Measurements from ENCODE around the gene KSR2.

The KSR2 gene

GRCh38 chr12:117606945-117607344, 361.8 kb downstream of the KSR2 start:
- in situ Hi-C loops (cut with HindIII; ENCODE audit: low sequenced_read_pairs) = no loop called here
- TF ChIP-seq CTCF (IDR thresholded peaks at IDR 0.05; ENCODE audit: low read depth, low read length) = no peak
- H3K4me3 ChIP-seq (ENCODE audit: low read depth, low read length) = no peak overlapping the region
- no peak for DNase-seq (ENCODE audit: low read depth, low spot score)

- DNase-seq (ENCODE audit: low read depth, low spot score) = no peak
- TF ChIP-seq CTCF (IDR thresholded peaks at IDR 0.05; ENCODE audit: low read depth, low read length) = no peak
- in situ Hi-C loops (cut with HindIII; ENCODE audit: low sequenced_read_pairs) = no loop called here
- no peak overlapping the region for H3K4me3 ChIP-seq (ENCODE audit: low read depth, low read length)
Measured at GRCh38 chr12:117606024-117606423, 362.8 kb downstream of the KSR2 start.

GRCh38 chr12:117603316-117604113, 365.3 kb downstream of the KSR2 start:
- no peak for TF ChIP-seq CTCF (IDR thresholded peaks at IDR 0.05; ENCODE audit: low read depth, low read length)
- no peak overlapping the region for H3K4me3 ChIP-seq (ENCODE audit: low read depth, low read length)
- DNase-seq (ENCODE audit: low read depth, low spot score) = no peak
- in situ Hi-C loops (cut with HindIII; ENCODE audit: low sequenced_read_pairs) = no loop called here

- no peak for DNase-seq (ENCODE audit: low read depth, low spot score)
- no peak overlapping the region for H3K4me3 ChIP-seq (ENCODE audit: low read depth, low read length)
- no peak for TF ChIP-seq CTCF (IDR thresholded peaks at IDR 0.05; ENCODE audit: low read depth, low read length)
- in situ Hi-C loops (cut with HindIII; ENCODE audit: low sequenced_read_pairs) = no loop called here
Measured at GRCh38 chr12:117599849-117600248, 368.9 kb downstream of the KSR2 start.

GRCh38 chr12:117596968-117597367, 371.8 kb downstream of the KSR2 start:
- no peak for DNase-seq (ENCODE audit: low read depth, low spot score)
- in situ Hi-C loops (cut with HindIII; ENCODE audit: low sequenced_read_pairs) = no loop called here
- TF ChIP-seq CTCF (IDR thresholded peaks at IDR 0.05; ENCODE audit: low read depth, low read length) = no peak
- H3K4me3 ChIP-seq (ENCODE audit: low read depth, low read length) = no peak overlapping the region

GRCh38 chr12:117595751-117596150, 373.0 kb downstream of the KSR2 start:
- TF ChIP-seq CTCF (IDR thresholded peaks at IDR 0.05; ENCODE audit: low read depth, low read length) = no peak
- no peak for DNase-seq (ENCODE audit: low read depth, low spot score)
- H3K4me3 ChIP-seq (ENCODE audit: low read depth, low read length) = no peak overlapping the region
- in situ Hi-C loops (cut with HindIII; ENCODE audit: low sequenced_read_pairs) = no loop called here

Data from astrocyte of the spinal cord (primary cell).